ENCODE results near the gene PRSS48. TPM values are rescaled to one million over a fixed set of nuclear protein-coding genes. Genes with fewer than 3 reads are reported as not detected.

PRSS48 gene
- total RNA-seq (not detected), polyA plus RNA-seq (not detected)
- long read RNA-seq, donor 1: 0 reads
- long read RNA-seq, donor 2: 0 reads
- long read RNA-seq, donor 3: 0 reads
- long read RNA-seq, donor 4: 0 reads
- long read RNA-seq, donor 5: 0 reads
- long read RNA-seq, donor 6: 0 reads
- long read RNA-seq, donor 7: 0 reads
- long read RNA-seq, donor 8: 0 reads
- long read RNA-seq, donor 9: 0 reads
- long read RNA-seq, donor 10: 0 reads

- H3K4me1 ChIP-seq: peaks cover 0 to 31% (median 8%) of the 10 kb centered on the region in 4 donors
- H3K4me3 ChIP-seq: no peak within 1 kb of the TSS
- H3K27me3 ChIP-seq: no peaks in the 10 kb centered on the region
- no peak within 1 kb of the TSS for H3K27ac ChIP-seq
- no peaks in the 10 kb centered on the region for H3K9me3 ChIP-seq
- peak; percentile 59 to 83 for DNase-seq
- intact Hi-C loops (cut with DNase I; ENCODE audit: low total_unique reads): no loop called here
- H3K36me3 ChIP-seq: peaks cover 0 to 6% (median 0%) of the 10 kb centered on the region in 4 donors
- WGBS, 5 donors: 53 to 65% (median 62%) methylated on average over 5 to 7 of the region's 7 CpGs
- TF ChIP-seq CTCF (IDR thresholded peaks at IDR 0.05) (peak in 5 of 7 experiments; percentile 29 to 56 (median 47)), EP300 (IDR thresholded peaks at IDR 0.05) (no peak), POLR2A (IDR thresholded peaks at IDR 0.05) (no peak), POLR2AphosphoS5 (IDR thresholded peaks at IDR 0.05) (no peak)
Observed at GRCh38 chr4:151276787-151277562, at the start of gene PRSS48. PRSS48 (plus strand) TSS chr4:151277161; CDS start chr4:151277173, 12 bp downstream.

GRCh38 chr4:151227172-151227571 is 49.8 kb upstream of the PRSS48 start:
- Histone ChIP-seq H3K4me1 (peaks cover 0 to 36% (median 21%) of the 10 kb centered on the region in 4 donors), H3K27ac (peak overlapping the region in 4 of 5 donors; percentile 58 to 74 (median 60)), H3K9me3 (no peaks in the 10 kb centered on the region), H3K27me3 (no peaks in the 10 kb centered on the region), H3K36me3 (no peaks in the 10 kb centered on the region), H3K4me3 (peak overlapping the region; percentile 14 to 29 (median 29))
- intact Hi-C loops (cut with DNase I; ENCODE audit: low total_unique reads): no loop called here
- no peak for DNase-seq
- TF ChIP-seq POLR2AphosphoS5 (IDR thresholded peaks at IDR 0.05) (no peak), EP300 (IDR thresholded peaks at IDR 0.05) (no peak), CTCF (IDR thresholded peaks at IDR 0.05) (no peak), POLR2A (IDR thresholded peaks at IDR 0.05) (no peak)
- WGBS, 5 donors: 51 to 88% (median 67%) methylated on average over 1 of the region's 1 CpG

GRCh38 chr4:151227731-151228130 is 49.2 kb upstream of the PRSS48 start:
- peaks cover 0 to 36% (median 22%) of the 10 kb centered on the region in 4 donors for H3K4me1 ChIP-seq
- intact Hi-C loops (cut with DNase I; ENCODE audit: low total_unique reads): no loop called here
- peak in 1 of 2 donors; percentile 76 for DNase-seq
- peak overlapping the region; percentile 42 to 74 (median 59) for H3K27ac ChIP-seq
- H3K36me3 ChIP-seq: no peaks in the 10 kb centered on the region
- H3K27me3 ChIP-seq: no peaks in the 10 kb centered on the region
- no peak for TF ChIP-seq EP300 (IDR thresholded peaks at IDR 0.05)
- peak in 1 of 3 donors; percentile 11 for TF ChIP-seq POLR2AphosphoS5 (IDR thresholded peaks at IDR 0.05)
- no peak for TF ChIP-seq CTCF (IDR thresholded peaks at IDR 0.05)
- H3K9me3 ChIP-seq: no peaks in the 10 kb centered on the region
- WGBS, 5 donors: 7 to 20% (median 10%) methylated on average over 3 of the region's 3 CpGs
- peak overlapping the region; percentile 8 to 29 (median 22) for H3K4me3 ChIP-seq

- Histone ChIP-seq H3K4me3 (peak overlapping the region in 1 of 4 donors; percentile 29), H3K27me3 (no peaks in the 10 kb centered on the region), H3K27ac (peak overlapping the region in 4 of 5 donors; percentile 58 to 74 (median 60)), H3K4me1 (peaks cover 0 to 36% (median 22%) of the 10 kb centered on the region in 4 donors), H3K9me3 (no peaks in the 10 kb centered on the region), H3K36me3 (no peaks in the 10 kb centered on the region)
- WGBS, 5 donors: 66 to 78% (median 69%) methylated on average over 6 of the region's 6 CpGs
- peak in 1 of 2 donors; percentile 70 for DNase-seq
- TF ChIP-seq POLR2AphosphoS5 (IDR thresholded peaks at IDR 0.05): no peak
- TF ChIP-seq CTCF (IDR thresholded peaks at IDR 0.05): no peak
- no peak for TF ChIP-seq POLR2A (IDR thresholded peaks at IDR 0.05)
- no peak for TF ChIP-seq EP300 (IDR thresholded peaks at IDR 0.05)
- intact Hi-C loops (cut with DNase I; ENCODE audit: low total_unique reads): no loop called here
Observed at GRCh38 chr4:151228189-151229119, 48.5 kb upstream of the PRSS48 start.
